BJ (cell line): ENCODE results near the gene CORIN. TPM values are rescaled to one million over a fixed set of nuclear protein-coding genes. Genes with fewer than 3 reads are reported as not detected.
"Not testable (repeated sequence)": the region's sequence is repeated elsewhere in the genome, so short reads cannot be mapped to it uniquely, and the experiment has no call there.

Experiments used
- CTCF ChIA-PET: fragments of 350-600 bp; formaldehyde crosslinking; extraction: SDS; loops from one replicate; lab custom pipeline; 2021; ENCODE audit warnings: antibody characterized with exemption, inconsistent platforms; lab: Yijun Ruan, JAX
- POLR2A ChIA-PET: fragments of 300-600 bp; sonication (Branson Sonifier 250); formaldehyde crosslinking; extraction: SDS; loops from one replicate; lab custom pipeline; 2021; ENCODE audit warnings: antibody characterized with exemption; lab: Charles Lee
- DNase-seq: peaks from one replicate; pipeline ENCODE4 v3.0.0-alpha.2; 2011; ENCODE audit warnings: low read depth
- H3K27me3 ChIP-seq: 2 replicates; pipeline ENCODE4 v1.6.0; 2011; ENCODE audit warnings: low read length; ENCODE audit not compliant: control insufficient read depth, insufficient read depth
- H3K36me3 ChIP-seq: 2 replicates; pipeline ENCODE4 v1.5.1; 2011; ENCODE audit warnings: low read length; ENCODE audit not compliant: control insufficient read depth, insufficient read depth
- H3K4me3 ChIP-seq: 2 replicates; pipeline ENCODE4 v1.5.1; 2011; ENCODE audit warnings: low read depth, mild to moderate bottlenecking, control low read depth, low read length
- CTCF ChIP-seq: IDR thresholded peaks from 2 replicates; pipeline ENCODE4 v1.5.1; 2011; ENCODE audit warnings: low read depth, mild to moderate bottlenecking, control low read depth, inconsistent platforms, low read length, moderate library complexity; ENCODE audit not compliant: insufficient read depth
- polyA plus RNA-seq: library from polyadenylated mRNA; depleted of rRNA; stranded (reverse); fragments of >200 nt; gene quantifications from 2 replicates; pipeline ENCODE4 v1.2.3, GENCODE V29; 2011

Gene CORIN
- polyA plus RNA-seq, 1 experiment, result 22.1 TPM

GRCh38 chr4:47560682-47561081 is 277.2 kb downstream of the CORIN start:
- ChIA-PET CTCF (interaction anchor here (1.0 kb wide), 1 partner anchor 50 kb away, joined by 3 read pairs; no protein-coding TSS in a partner anchor), POLR2A (no interaction called here)
- no peak for TF ChIP-seq CTCF
- Histone ChIP-seq H3K36me3 (peaks cover 10% of the 10 kb centered on the region), H3K27me3 (no peaks in the 10 kb centered on the region), H3K4me3 (no peak overlapping the region)
- no peak for DNase-seq

- Histone ChIP-seq H3K4me3 (no peak overlapping the region), H3K27me3 (no peaks in the 10 kb centered on the region), H3K36me3 (peaks cover 9% of the 10 kb centered on the region)
- CTCF ChIA-PET, result no interaction called here
- POLR2A ChIA-PET, result no interaction called here
- DNase-seq, result no peak
- TF ChIP-seq CTCF, result no peak
Observed at GRCh38 chr4:47557255-47557654, 280.6 kb downstream of the CORIN start.

GRCh38 chr4:47555920-47556319 is 281.9 kb downstream of the CORIN start:
- DNase-seq, H3K4me3 ChIP-seq, POLR2A ChIA-PET, H3K27me3 ChIP-seq: not testable (repeated sequence)
- peaks cover 10% of the 10 kb centered on the region for H3K36me3 ChIP-seq
- CTCF ChIA-PET, result interaction anchor here (2.0 kb wide), 1 partner anchor 9 kb away, joined by 7 read pairs; no protein-coding TSS in a partner anchor

GRCh38 chr4:47553329-47554125 is 284.3 kb downstream of the CORIN start:
- no peak for TF ChIP-seq CTCF
- CTCF ChIA-PET, result interaction anchor here (0.9 to 2.2 kb wide), 3 partner anchors 10 to 43 kb away, joined by 3 to 6 read pairs (median 3); no protein-coding TSS in a partner anchor
- POLR2A ChIA-PET, result no interaction called here
- DNase-seq, result no peak
- Histone ChIP-seq H3K4me3 (no peak overlapping the region), H3K27me3 (no peaks in the 10 kb centered on the region), H3K36me3 (peaks cover 7% of the 10 kb centered on the region)

- no peaks in the 10 kb centered on the region for H3K27me3 ChIP-seq
- ChIA-PET CTCF (interaction anchor here (1.1 to 2.2 kb wide), 3 partner anchors 11 to 12 kb away, joined by 4 to 6 read pairs (median 4); no protein-coding TSS in a partner anchor), POLR2A (interaction anchor here (0.8 kb wide), 1 partner anchor 9 kb away, joined by 3 read pairs; no protein-coding TSS in a partner anchor)
- no peak overlapping the region for H3K4me3 ChIP-seq
- no peak for TF ChIP-seq CTCF
- H3K36me3 ChIP-seq, result peaks cover 3% of the 10 kb centered on the region; the same call in 1 of the 2 replicates
- DNase-seq, result no peak
Observed at GRCh38 chr4:47551682-47552081, 286.2 kb downstream of the CORIN start.
